Glomerular visceral epithelial cell (primary cell): ENCODE measurements around the gene TIPRL.
"Not testable (repeated sequence)": the region's sequence is repeated elsewhere in the genome, so short reads cannot be mapped to it uniquely, and the experiment has no call there.

ENCODE experiments used
- DNase-seq: peaks from one replicate; pipeline ENCODE4 v3.0.0-alpha.2; 2016; ENCODE audit errors: extremely low spot score

The TIPRL gene

GRCh38 chr1:168159251-168159650 is 19.5 kb upstream of the TIPRL start:
- DNase-seq, result no peak

GRCh38 chr1:168159979-168160378 is 18.8 kb upstream of the TIPRL start:
- no peak for DNase-seq

DNA sequence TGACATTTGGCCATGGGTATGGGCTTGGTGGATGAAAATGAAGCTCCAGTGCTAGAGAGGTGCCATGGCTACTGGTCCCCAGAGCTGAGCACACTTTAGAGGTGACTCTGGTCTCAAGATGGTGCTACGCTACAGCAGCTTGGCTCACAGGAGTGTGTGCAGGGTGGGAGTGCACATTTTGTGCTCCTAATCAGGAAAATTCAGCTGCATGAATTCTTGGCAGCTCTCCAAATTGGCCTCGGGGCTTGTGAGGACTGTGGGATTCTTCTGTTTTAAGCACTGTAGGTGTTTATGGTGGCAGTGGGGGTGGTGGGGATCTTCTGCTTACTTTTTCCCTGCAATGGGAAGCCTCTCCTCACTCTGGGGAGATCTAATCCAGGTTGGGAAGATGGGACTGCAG is 17.3 kb upstream of the TIPRL start:
- DNase-seq, result no peak

DNA sequence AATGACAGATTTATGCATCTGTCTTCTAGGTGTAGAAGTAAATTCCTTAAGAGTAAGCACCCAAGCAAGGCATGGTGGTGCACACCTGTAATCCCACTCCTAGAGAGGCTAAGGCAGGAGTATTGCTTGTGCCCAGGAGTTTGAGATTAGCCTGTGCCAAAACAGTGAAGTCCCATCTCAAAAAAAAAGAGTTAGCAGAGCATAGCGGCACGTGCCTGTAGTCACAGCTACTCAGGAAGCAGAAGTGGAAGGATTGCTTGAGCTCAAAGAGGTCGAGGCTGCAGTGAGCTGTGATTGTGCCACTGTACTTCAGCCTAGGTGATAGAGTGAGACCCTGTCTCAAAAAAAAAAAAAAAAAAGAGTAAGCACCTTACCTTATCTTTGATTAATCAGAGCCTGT is 15.1 kb upstream of the TIPRL start:
- DNase-seq, result no peak

- DNase-seq, result peak; percentile 4
These were observed 14.0 kb upstream of the TIPRL start for GRCh38 chr1:168164771-168165170.

DNA sequence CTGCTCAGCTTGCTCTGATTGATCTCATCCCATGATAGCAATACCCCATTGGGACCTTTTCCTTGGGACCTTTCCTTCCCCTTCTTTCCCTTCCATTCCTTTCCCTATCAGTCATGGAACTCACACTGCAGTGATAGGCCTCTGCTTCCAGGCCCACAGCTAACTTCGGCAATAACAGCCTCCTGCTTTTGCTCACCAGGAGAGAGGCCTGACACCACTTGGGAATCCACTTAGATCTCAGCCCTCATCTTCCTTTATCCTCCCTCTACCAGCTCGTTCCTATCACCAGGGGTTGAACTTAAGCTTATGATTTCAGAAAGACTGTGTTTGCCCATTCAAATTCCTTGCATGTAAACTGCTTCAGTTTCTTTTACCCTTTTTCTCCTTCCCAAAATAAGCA is 11.0 kb upstream of the TIPRL start:
- no peak for DNase-seq

DNA sequence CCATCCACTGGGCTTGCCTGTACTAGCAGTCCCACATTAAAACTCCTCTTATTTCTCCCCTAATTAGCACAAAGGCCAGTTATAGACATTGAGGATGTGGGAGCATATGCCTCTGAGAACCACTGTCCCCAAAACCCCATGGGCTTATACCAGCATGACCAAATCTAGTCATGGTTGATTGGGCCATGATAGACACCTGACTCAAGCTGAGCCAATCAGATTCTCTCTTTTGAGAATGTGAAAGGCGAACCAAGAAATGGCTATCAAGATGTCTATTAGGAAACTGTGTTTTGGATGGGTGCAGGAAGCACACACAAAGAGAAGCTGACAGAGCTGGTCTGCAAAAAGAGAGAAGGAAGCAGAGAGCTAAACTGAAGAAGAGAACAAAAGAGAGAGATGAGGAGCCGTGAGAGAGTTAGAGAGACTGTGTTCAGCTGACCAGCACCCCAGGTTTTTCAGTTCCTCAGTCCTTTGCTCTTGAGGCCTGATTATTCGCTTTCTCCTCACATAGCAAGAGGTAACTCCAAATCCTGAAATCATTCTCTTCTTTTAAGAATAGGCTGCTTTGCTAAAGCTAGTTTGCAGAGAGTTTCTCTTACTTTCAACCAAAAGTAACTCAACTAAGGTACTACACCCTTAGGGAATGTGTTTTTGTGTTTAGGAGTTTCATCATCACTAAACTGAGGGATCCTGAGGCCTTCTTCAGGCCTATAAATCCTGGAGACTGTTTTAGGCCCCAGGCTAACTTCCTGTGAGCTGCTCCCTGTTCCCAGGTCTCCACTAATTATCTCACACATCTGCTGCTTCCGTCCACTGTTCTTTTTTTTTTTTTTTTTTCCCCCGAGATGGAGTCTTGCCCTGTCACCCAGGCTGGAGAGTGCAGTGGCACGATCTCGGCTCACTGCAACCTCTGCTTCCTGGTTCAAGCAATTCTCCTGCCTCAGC is 7.9 kb upstream of the TIPRL start:
- no peak for DNase-seq

DNA sequence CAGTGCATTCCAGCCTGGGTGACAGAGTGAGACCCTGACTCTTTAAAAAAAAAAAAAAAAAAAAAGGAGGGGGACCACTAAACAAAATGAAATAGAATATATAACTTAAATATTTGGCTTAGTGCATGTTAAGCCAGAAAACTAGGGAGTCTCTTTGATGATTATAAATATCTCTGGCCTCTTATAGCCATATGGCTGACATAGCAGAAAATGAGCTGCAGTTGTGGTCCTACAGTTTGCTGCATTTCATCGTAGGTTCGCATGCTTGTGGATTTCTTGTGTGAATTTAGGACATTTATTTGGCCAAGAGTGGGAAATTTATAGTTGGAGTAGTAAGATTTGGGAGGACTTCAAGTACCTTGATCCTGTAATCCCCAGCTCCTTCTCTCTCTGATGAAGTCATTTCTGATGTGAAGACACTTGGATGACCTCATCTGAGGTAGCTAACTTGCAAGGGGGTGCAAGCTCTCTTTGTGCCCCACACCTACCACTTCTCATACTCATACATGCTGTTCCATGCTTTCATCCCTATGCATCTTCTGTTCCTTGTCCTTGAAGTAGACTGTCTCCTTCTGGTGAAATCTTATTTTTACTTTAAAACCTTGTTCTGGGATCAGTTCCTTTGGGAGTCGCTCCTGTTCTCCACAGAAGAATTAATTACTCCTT is 6.4 kb upstream of the TIPRL start:
- no peak for DNase-seq

GRCh38 chr1:168178227-168178637 is 530 bp upstream of the TIPRL start:
- no peak for DNase-seq

- DNase-seq, result peak; percentile 26
These were observed 831 bp downstream of the TIPRL start for GRCh38 chr1:168179438-168180147.

DNA sequence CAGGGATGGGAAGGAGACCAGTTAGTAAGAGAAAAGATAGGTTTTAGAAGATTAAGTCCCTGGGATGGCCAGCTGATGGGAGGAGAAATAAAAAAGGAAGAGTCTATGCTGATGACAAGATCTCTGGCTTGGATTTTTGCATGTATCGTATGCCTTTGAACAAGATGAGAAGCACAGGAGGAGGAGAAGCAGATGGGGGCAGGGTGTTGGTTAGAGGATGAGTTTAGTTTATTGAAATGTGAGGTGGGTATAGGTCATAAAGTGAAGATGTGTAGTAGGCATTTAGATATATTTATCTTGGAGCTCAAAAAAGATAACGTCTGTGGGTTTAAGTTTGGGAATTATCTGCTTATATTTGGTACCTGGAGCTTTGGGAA is 1.4 kb downstream of the TIPRL start:
- DNase-seq, result no peak

DNA sequence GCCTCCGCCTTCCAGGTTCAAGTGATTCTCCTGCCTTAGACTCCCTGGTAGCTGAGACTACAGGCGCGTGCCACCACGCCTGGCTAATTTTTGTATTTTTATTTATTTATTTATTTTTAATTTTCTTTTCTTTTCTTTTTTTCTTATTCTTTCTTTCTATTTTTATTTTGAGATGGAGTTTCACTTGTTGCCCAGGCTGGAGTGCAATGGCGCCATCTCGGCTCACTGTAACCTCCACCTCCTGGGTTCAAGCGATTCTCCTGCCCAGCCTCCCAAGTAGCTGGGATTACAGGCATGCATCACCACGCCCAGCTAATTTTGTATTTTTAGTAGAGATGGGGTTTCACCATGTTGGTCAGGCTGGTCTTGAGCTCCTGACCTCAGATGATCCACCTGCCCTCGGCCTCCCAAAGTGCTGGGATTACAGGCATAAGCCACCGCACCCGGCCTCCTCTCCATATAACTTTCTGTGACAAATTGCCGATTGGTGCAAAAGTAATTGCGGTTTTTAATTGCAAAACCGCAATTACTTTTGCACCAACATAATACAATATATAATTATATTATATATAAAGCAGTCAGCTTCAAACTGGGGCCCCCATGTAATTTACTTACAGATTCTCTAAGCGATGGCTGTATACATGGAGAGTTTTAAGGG is 2.4 kb downstream of the TIPRL start:
- DNase-seq, result not testable (repeated sequence)

- DNase-seq, result no peak
These were observed 8.4 kb downstream of the TIPRL start for GRCh38 chr1:168187177-168187576.

GRCh38 chr1:168190403-168190802 is 11.6 kb downstream of the TIPRL start:
- no peak for DNase-seq

- peak; percentile 25 for DNase-seq
These were observed 16.7 kb downstream of the TIPRL start for GRCh38 chr1:168195199-168196135.

GRCh38 chr1:168199056-168199455 is 20.3 kb downstream of the TIPRL start:
- DNase-seq, result no peak

GRCh38 chr1:168202941-168203654 is 24.3 kb downstream of the TIPRL start:
- no peak for DNase-seq

- DNase-seq, result no peak
These were observed 27.3 kb downstream of the TIPRL start for GRCh38 chr1:168206111-168206510.

GRCh38 chr1:168207673-168208072 is 28.9 kb downstream of the TIPRL start:
- not testable (repeated sequence) for DNase-seq

DNA sequence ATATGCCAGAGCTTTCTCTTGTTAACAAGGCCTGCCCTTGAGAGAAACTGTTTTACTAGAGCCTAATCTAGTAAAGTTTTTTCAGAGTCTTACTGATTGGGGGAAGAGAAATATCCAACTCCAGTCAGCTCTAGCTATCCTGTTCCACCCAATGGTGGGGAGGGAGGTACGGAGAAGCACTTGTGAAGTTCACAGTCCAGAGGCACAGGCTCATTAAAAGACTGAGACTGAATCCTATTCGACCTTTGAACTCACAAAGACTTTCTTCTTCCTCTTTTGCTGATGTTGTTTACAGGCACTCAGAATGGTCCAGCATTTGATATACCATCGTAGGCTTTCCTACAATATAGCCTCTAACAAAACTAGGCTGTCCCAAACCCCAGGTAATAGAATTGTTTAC is 31.6 kb downstream of the TIPRL start:
- DNase-seq, result no peak
